NT2/D1 (cell line): ENCODE results near the gene UMAD1.

ENCODE experiments used
- SUZ12 ChIP-seq: IDR thresholded peaks from 2 replicates; pipeline ENCODE4 v1.6.1; 2011; ENCODE audit not compliant: insufficient read length, insufficient read depth; ENCODE audit errors: extremely low read depth
- YY1 ChIP-seq: IDR thresholded peaks from 2 replicates; pipeline ENCODE4 v1.6.1; 2011; ENCODE audit not compliant: insufficient read length, insufficient read depth
- ZNF274 ChIP-seq: IDR thresholded peaks from 2 replicates; pipeline ENCODE4 v1.6.1; 2011; ENCODE audit warnings: mild to moderate bottlenecking, low read depth, low read length

- TF ChIP-seq YY1, result no peak
- TF ChIP-seq ZNF274, result no peak
- TF ChIP-seq SUZ12, result no peak
Observed at GRCh38 chr7:7639421-7639820, 1.1 kb upstream of the UMAD1 start.
